Tibial artery (tissue), 4 donors: Measurements from ENCODE around the gene DMXL1.
"Not testable (repeated sequence)": the region's sequence is repeated elsewhere in the genome, so short reads cannot be mapped to it uniquely, and the experiment has no call there.

Source experiments
- DNase-seq, 2 donors: peaks; one replicate each; pipeline ENCODE4 v3.0.0-alpha.2; 2019
- H3K27ac ChIP-seq, 2 donors: fragments of 200-600 bp; sonication (generic) in 1 of 2; 1 replicate in 1 of 2; 2 replicates in 1 of 2; pipeline ENCODE4 v1.5.1; 2018 to 2019; ENCODE audit warnings: mild to moderate bottlenecking in 1 of 2
- H3K27me3 ChIP-seq, 2 donors: fragments of 200-600 bp; sonication (generic) in 1 of 2; one replicate each; pipeline versions ENCODE4 v1.5.1 to v1.6.0; 2016 to 2019
- H3K36me3 ChIP-seq, 3 donors: fragments of 200-600 bp; sonication (generic) in 2 of 3; one replicate each; pipeline ENCODE4 v1.5.1; 2016 to 2019; ENCODE audit warnings: mild to moderate bottlenecking in 2 of 3
- H3K4me1 ChIP-seq, 4 donors: fragments of 200-600 bp; sonication (generic) in 2 of 4; 1 replicate in 3 of 4; 2 replicates in 1 of 4; pipeline ENCODE4 v1.5.1; 2016 to 2019
- H3K4me3 ChIP-seq, 2 donors: fragments of 200-600 bp; sonication (generic) in 1 of 2; 1 replicate in 1 of 2; 2 replicates in 1 of 2; pipeline ENCODE4 v1.5.1; 2018 to 2019; ENCODE audit warnings: mild to moderate bottlenecking in 2 of 2
- H3K9me3 ChIP-seq, 3 donors: fragments of 200-600 bp; sonication (generic) in 1 of 3; one replicate each; pipeline ENCODE4 v1.5.1; 2016 to 2019
- intact Hi-C: fragments of 100-400 bp; cut with DNase I; formaldehyde crosslinking; loops from one replicate; pipeline ENCODE4 v1.15.0; 2023; ENCODE audit warnings: low total_unique reads
- TF ChIP-seq, protein P1 (sequence below), 2 experiments: fragments of 200-600 bp in 1 of 2; fragments of 450-650 bp in 1 of 2; IDR thresholded peaks; one replicate each; pipeline ENCODE4 v1.5.1; 2017 to 2019; ENCODE audit warnings: antibody characterized with exemption in 2 of 2, mild to moderate bottlenecking in 1 of 2, moderate library complexity in 1 of 2

The DMXL1 gene

DNA sequence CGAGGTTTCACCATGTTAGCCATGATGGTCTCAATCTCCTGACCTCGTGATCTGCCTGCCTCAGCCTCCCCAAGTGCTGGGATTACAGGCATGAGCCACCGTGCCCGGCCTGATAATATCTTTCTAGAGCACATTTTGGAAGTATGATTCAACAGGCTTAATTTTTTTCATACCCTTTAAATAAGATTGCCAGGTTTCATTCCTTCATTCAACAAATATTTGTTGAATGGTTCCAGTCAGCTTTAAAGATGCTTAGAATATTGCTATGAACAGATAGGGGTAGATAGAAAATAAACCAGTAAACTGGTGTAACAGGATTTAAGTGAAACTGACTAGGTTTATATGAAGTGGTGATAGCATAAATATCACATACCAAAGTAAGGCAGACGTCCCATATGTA lies 41.3 kb downstream of the DMXL1 start:
- Histone ChIP-seq H3K9me3 (no peaks in the 10 kb centered on the region), H3K4me1 (no peaks in the 10 kb centered on the region), H3K27ac (no peak overlapping the region), H3K36me3 (peaks cover 38 to 46% (median 40%) of the 10 kb centered on the region in 3 donors), H3K27me3 (no peaks in the 10 kb centered on the region), H3K4me3 (no peak overlapping the region)
- TF ChIP-seq, protein P1, sequence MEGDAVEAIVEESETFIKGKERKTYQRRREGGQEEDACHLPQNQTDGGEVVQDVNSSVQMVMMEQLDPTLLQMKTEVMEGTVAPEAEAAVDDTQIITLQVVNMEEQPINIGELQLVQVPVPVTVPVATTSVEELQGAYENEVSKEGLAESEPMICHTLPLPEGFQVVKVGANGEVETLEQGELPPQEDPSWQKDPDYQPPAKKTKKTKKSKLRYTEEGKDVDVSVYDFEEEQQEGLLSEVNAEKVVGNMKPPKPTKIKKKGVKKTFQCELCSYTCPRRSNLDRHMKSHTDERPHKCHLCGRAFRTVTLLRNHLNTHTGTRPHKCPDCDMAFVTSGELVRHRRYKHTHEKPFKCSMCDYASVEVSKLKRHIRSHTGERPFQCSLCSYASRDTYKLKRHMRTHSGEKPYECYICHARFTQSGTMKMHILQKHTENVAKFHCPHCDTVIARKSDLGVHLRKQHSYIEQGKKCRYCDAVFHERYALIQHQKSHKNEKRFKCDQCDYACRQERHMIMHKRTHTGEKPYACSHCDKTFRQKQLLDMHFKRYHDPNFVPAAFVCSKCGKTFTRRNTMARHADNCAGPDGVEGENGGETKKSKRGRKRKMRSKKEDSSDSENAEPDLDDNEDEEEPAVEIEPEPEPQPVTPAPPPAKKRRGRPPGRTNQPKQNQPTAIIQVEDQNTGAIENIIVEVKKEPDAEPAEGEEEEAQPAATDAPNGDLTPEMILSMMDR (IDR thresholded peaks at IDR 0.05) = no peak
- intact Hi-C loops = no loop called here
- DNase-seq = no peak

DNA sequence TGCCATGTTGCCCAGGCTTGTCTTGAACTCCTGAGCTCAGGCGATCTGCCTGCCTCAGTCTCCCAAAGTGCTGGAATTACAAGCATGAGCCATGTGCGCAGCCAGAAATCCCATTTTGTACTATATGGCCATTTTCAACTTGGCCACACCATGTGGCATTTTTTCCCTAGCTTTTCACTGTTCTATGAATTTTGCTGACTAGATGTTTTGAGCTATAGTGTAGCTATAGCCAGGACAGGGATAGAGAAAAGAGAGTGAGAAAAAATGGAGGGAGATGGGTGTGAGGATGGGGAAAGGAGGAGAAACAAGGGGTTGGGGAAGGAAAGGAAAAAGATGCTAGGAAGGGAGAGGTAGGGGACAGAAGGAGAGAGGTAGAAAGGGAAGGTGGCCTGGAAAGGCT lies 46.4 kb downstream of the DMXL1 start:
- H3K4me3 ChIP-seq = no peak overlapping the region
- H3K9me3 ChIP-seq = no peaks in the 10 kb centered on the region
- TF ChIP-seq, protein P1 (IDR thresholded peaks at IDR 0.05) = no peak
- intact Hi-C loops = no loop called here
- no peaks in the 10 kb centered on the region for H3K27me3 ChIP-seq
- peaks cover 43 to 62% (median 60%) of the 10 kb centered on the region in 3 donors for H3K36me3 ChIP-seq
- no peak overlapping the region for H3K27ac ChIP-seq
- no peaks in the 10 kb centered on the region for H3K4me1 ChIP-seq
- DNase-seq = no peak

GRCh38 chr5:119118000-119118399 lies 47.1 kb downstream of the DMXL1 start:
- H3K9me3 ChIP-seq = no peaks in the 10 kb centered on the region
- no peak overlapping the region for H3K4me3 ChIP-seq
- TF ChIP-seq, protein P1 (IDR thresholded peaks at IDR 0.05) = no peak
- H3K27me3 ChIP-seq = no peaks in the 10 kb centered on the region
- no peaks in the 10 kb centered on the region for H3K4me1 ChIP-seq
- peaks cover 43 to 64% (median 59%) of the 10 kb centered on the region in 3 donors for H3K36me3 ChIP-seq
- H3K27ac ChIP-seq = no peak overlapping the region
- no peak for DNase-seq
- intact Hi-C loops = no loop called here

DNA sequence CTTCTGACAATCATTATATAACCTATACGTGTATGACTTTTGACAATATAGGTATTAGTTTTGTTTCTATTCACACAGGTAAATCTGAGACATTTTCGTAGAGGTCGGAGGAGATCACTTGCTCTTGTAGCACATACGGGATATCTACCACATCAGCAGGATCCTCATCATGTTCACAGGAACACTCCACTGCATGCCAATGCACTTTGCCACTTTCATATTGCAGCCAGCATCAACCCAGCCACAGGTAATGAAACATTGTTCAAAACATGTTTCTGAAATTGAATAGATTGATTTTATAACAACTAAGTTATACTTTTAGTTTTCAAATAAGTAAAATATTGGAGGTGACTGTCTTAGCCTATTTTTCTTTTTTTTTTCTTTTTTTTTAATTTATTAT lies 50.0 kb downstream of the DMXL1 start:
- no peaks in the 10 kb centered on the region for H3K9me3 ChIP-seq
- peaks cover 25 to 62% (median 50%) of the 10 kb centered on the region in 3 donors for H3K36me3 ChIP-seq
- H3K4me3 ChIP-seq = no peak overlapping the region
- DNase-seq = no peak
- H3K4me1 ChIP-seq = no peaks in the 10 kb centered on the region
- no peaks in the 10 kb centered on the region for H3K27me3 ChIP-seq
- H3K27ac ChIP-seq = no peak overlapping the region
- TF ChIP-seq, protein P1 (IDR thresholded peaks at IDR 0.05) = no peak
- intact Hi-C loops = no loop called here

- H3K9me3 ChIP-seq, H3K27ac ChIP-seq, intact Hi-C loops, DNase-seq, H3K27me3 ChIP-seq, H3K4me3 ChIP-seq, H3K4me1 ChIP-seq: not testable (repeated sequence)
- peaks cover 10 to 52% (median 35%) of the 10 kb centered on the region in 3 donors for H3K36me3 ChIP-seq
These were observed 51.6 kb downstream of the DMXL1 start for GRCh38 chr5:119122474-119122873.

DNA sequence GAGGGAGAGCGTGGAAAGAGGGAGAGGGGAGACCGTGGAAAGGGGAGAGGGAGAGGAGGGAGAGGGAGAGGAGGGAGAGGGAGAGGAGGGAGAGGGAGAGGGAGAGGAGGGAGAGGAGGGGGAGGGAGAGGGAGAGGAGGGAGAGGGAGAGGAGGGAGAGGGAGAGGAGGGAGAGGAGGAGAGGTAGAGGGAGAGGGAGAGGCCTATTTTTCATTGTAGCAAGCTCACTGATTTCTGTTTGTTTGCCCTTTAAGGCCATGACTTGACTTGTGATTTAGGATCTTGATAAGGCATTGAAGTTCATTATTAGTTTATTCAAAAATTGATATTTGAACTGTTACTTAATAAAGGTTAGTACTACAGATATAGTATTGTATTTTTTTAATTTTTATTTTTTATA lies 52.4 kb downstream of the DMXL1 start:
- no peak overlapping the region for H3K27ac ChIP-seq
- no peaks in the 10 kb centered on the region for H3K9me3 ChIP-seq
- peaks cover 5 to 48% (median 27%) of the 10 kb centered on the region in 3 donors for H3K36me3 ChIP-seq
- H3K4me3 ChIP-seq = no peak overlapping the region
- H3K4me1 ChIP-seq = no peaks in the 10 kb centered on the region
- TF ChIP-seq, protein P1 (IDR thresholded peaks at IDR 0.05) = no peak
- intact Hi-C loops = no loop called here
- no peak for DNase-seq
- no peaks in the 10 kb centered on the region for H3K27me3 ChIP-seq
